Measurements from ENCODE around the gene STAMBP.

STAMBP gene

GRCh38 chr2:73906847-73907505, 78.2 kb downstream of the STAMBP start:
- H3K36me3 ChIP-seq (ENCODE audit: control insufficient read depth, low read length): no peaks in the 10 kb centered on the region
- no peaks in the 10 kb centered on the region for H3K79me2 ChIP-seq (ENCODE audit: control insufficient read depth, low read length)
- peaks cover 5% of the 10 kb centered on the region for H3K4me1 ChIP-seq (ENCODE audit: control insufficient read depth, low read length)
- no peaks in the 10 kb centered on the region for H4K20me1 ChIP-seq (ENCODE audit: control insufficient read depth, insufficient read depth, low read depth, low read length)
- H3F3A ChIP-seq (ENCODE audit: control insufficient read depth, insufficient read depth): no peaks in the 10 kb centered on the region
- no peak overlapping the region for H3K4me2 ChIP-seq (ENCODE audit: low read length)
- no peak overlapping the region for H3K4me3 ChIP-seq (ENCODE audit: low read length)
- H3K27ac ChIP-seq (ENCODE audit: low read depth, low read length): no peak overlapping the region
- H3K27me3 ChIP-seq (ENCODE audit: control insufficient read depth, low read length): no peaks in the 10 kb centered on the region
- no peak for TF ChIP-seq EZH2phosphoT487 (IDR thresholded peaks at IDR 0.05; ENCODE audit: borderline replicate concordance, low read length)
- no peak for TF ChIP-seq CTCF (IDR thresholded peaks at IDR 0.05; ENCODE audit: low read depth, low read length, poor library complexity, severe bottlenecking)
- H3K9me3 ChIP-seq (ENCODE audit: control insufficient read depth, insufficient read depth, low read length): no peaks in the 10 kb centered on the region
- no peaks in the 10 kb centered on the region for H3K9me2 ChIP-seq (replicated peaks; ENCODE audit: control insufficient read depth, low read length)

GRCh38 chr2:73907840-73908452, 79.2 kb downstream of the STAMBP start:
- Histone ChIP-seq H3K9me2 (replicated peaks; ENCODE audit: control insufficient read depth, low read length) (no peaks in the 10 kb centered on the region), H3K79me2 (ENCODE audit: control insufficient read depth, low read length) (no peaks in the 10 kb centered on the region), H4K20me1 (ENCODE audit: control insufficient read depth, insufficient read depth, low read depth, low read length) (no peaks in the 10 kb centered on the region), H3K4me2 (ENCODE audit: low read length) (no peak overlapping the region), H3K27me3 (ENCODE audit: control insufficient read depth, low read length) (no peaks in the 10 kb centered on the region), H3K36me3 (ENCODE audit: control insufficient read depth, low read length) (no peaks in the 10 kb centered on the region), H3K27ac (ENCODE audit: low read depth, low read length) (no peak overlapping the region), H3F3A (ENCODE audit: control insufficient read depth, insufficient read depth) (no peaks in the 10 kb centered on the region), H3K4me1 (ENCODE audit: control insufficient read depth, low read length) (peaks cover 5% of the 10 kb centered on the region), H3K4me3 (ENCODE audit: low read length) (no peak overlapping the region), H3K9me3 (ENCODE audit: control insufficient read depth, insufficient read depth, low read length) (no peaks in the 10 kb centered on the region)
- peak; percentile 66 for TF ChIP-seq CTCF (IDR thresholded peaks at IDR 0.05; ENCODE audit: low read depth, low read length, poor library complexity, severe bottlenecking)
- TF ChIP-seq EZH2phosphoT487 (IDR thresholded peaks at IDR 0.05; ENCODE audit: borderline replicate concordance, low read length): no peak

- TF ChIP-seq CTCF (IDR thresholded peaks at IDR 0.05; ENCODE audit: low read depth, low read length, poor library complexity, severe bottlenecking): no peak
- no peak for TF ChIP-seq EZH2phosphoT487 (IDR thresholded peaks at IDR 0.05; ENCODE audit: borderline replicate concordance, low read length)
Measured at GRCh38 chr2:73908689-73909652, 80.2 kb downstream of the STAMBP start.

More at GRCh38 chr2:73908689-73909652, 80.2 kb downstream of the STAMBP start:
- H3K9me2 ChIP-seq (replicated peaks; ENCODE audit: control insufficient read depth, low read length): no peaks in the 10 kb centered on the region
- H3K27me3 ChIP-seq (ENCODE audit: control insufficient read depth, low read length): no peaks in the 10 kb centered on the region
- no peaks in the 10 kb centered on the region for H3F3A ChIP-seq (ENCODE audit: control insufficient read depth, insufficient read depth)
- H3K79me2 ChIP-seq (ENCODE audit: control insufficient read depth, low read length): no peaks in the 10 kb centered on the region
- H4K20me1 ChIP-seq (ENCODE audit: control insufficient read depth, insufficient read depth, low read depth, low read length): no peaks in the 10 kb centered on the region
- peaks cover 5% of the 10 kb centered on the region for H3K4me1 ChIP-seq (ENCODE audit: control insufficient read depth, low read length)
- H3K27ac ChIP-seq (ENCODE audit: low read depth, low read length): no peak overlapping the region
- no peak overlapping the region for H3K4me2 ChIP-seq (ENCODE audit: low read length)
- H3K36me3 ChIP-seq (ENCODE audit: control insufficient read depth, low read length): no peaks in the 10 kb centered on the region
- H3K4me3 ChIP-seq (ENCODE audit: low read length): no peak overlapping the region
- H3K9me3 ChIP-seq (ENCODE audit: control insufficient read depth, insufficient read depth, low read length): no peaks in the 10 kb centered on the region

All from DOHH2 (cell line).